HCT116 (cell line): ENCODE results near the gene NKAIN4. TPM values are rescaled to one million over a fixed set of nuclear protein-coding genes. Genes with fewer than 3 reads are reported as not detected.

Experiments
- ATAC-seq: fragments of 200-7000 bp; cut with Tn5 transposase; 2 replicates; pipeline ENCODE4 v1.9.1; 2020; ENCODE audit warnings: mild to moderate bottlenecking, moderate library complexity
- BruUV-seq: library from RNA; stranded (reverse); fragments of 400-500 nt; replicated peaks from 2 replicates; lab custom pipeline; 2021; lab: Mats Ljungman, UMichigan
- CTCF ChIA-PET: fragments of 300-600 bp; sonication (Branson Sonifier 250); formaldehyde crosslinking; loops from one replicate; lab custom pipeline; 2021; ENCODE audit warnings: antibody characterized with exemption; lab: Charles Lee
- POLR2A ChIA-PET: fragments of 300-600, 350-600 bp; sonication (Branson Sonifier 250); formaldehyde crosslinking; loops from one replicate; lab custom pipeline; 2021; ENCODE audit warnings: antibody characterized with exemption; lab: Charles Lee
- RAD21 ChIA-PET, 2 experiments: fragments of 300-600 bp; sonication (Branson Sonifier 250); formaldehyde crosslinking; loops; one replicate each; lab custom pipeline; 2023; ENCODE audit warnings: low total read pairs in 2 of 2; ENCODE audit not compliant: uncharacterized antibody in 2 of 2, unreplicated experiment in 2 of 2, low non-redundant PET in 1 of 2; lab: Charles Lee
- DNase-seq: peaks from one replicate; pipeline ENCODE4 v3.0.0-alpha.2; 2010; ENCODE audit warnings: low read depth, low spot score
- H2AFZ ChIP-seq: fragments of 200-600 bp; shearing (Covaris generic), sonication (generic); 2 replicates; pipeline ENCODE4 v1.6.1; 2017; ENCODE audit warnings: low read depth, mixed run types, mixed read lengths, antibody characterized with exemption, low read length; ENCODE audit not compliant: poor library complexity, severe bottlenecking
- H3K27ac ChIP-seq: 2 replicates; pipeline ENCODE4 v1.5.1; 2012; ENCODE audit warnings: low read depth, low read length
- H3K27me3 ChIP-seq: fragments of 200-600 bp; sonication (generic); 2 replicates; pipeline ENCODE4 v1.6.1; 2016; ENCODE audit warnings: mixed run types, low read length, mixed read lengths; ENCODE audit not compliant: insufficient read depth
- H3K36me3 ChIP-seq, 2 experiments: fragments of 200-500 bp in 1 of 2; fragments of 200-600 bp in 1 of 2; sonication (Bioruptor generic) in 1 of 2; sonication (generic) in 1 of 2; 2 replicates each; pipeline versions ENCODE4 v1.5.1 to v1.6.1; 2014 to 2016; ENCODE audit warnings: low read length in 2 of 2, inconsistent platforms in 1 of 2, mixed read lengths in 1 of 2, mixed run types in 1 of 2; ENCODE audit not compliant: insufficient read depth in 2 of 2, control insufficient read depth in 1 of 2
- H3K4me1 ChIP-seq, 2 experiments: fragments of 200-600 bp in 1 of 2; sonication (generic) in 1 of 2; 2 replicates each; pipeline versions ENCODE4 v1.5.1 to v1.6.1; 2012 to 2017; ENCODE audit warnings: low read length in 2 of 2, inconsistent platforms in 1 of 2, mild to moderate bottlenecking in 1 of 2, mixed read lengths in 1 of 2, mixed run types in 1 of 2, moderate library complexity in 1 of 2; ENCODE audit not compliant: insufficient read depth in 2 of 2, control insufficient read depth in 1 of 2
- H3K4me2 ChIP-seq: fragments of 200-600 bp; sonication (generic); 2 replicates; pipeline ENCODE4 v1.6.1; 2017; ENCODE audit warnings: mixed run types, low read length, mixed read lengths
- H3K4me3 ChIP-seq, 2 experiments: fragments of 200-600 bp in 1 of 2; sonication (generic) in 1 of 2; replicated peaks in 1 of 2; 2 replicates each; pipeline ENCODE4 v1.5.1; 2011 to 2016; ENCODE audit warnings: low read length in 2 of 2, control low read depth in 1 of 2, low read depth in 1 of 2, mild to moderate bottlenecking in 1 of 2, mixed read lengths in 1 of 2, mixed run types in 1 of 2
- H3K79me2 ChIP-seq: fragments of 200-600 bp; sonication (generic); 2 replicates; pipeline ENCODE4 v1.6.1; 2017; ENCODE audit warnings: mild to moderate bottlenecking, mixed run types, low read length, moderate library complexity, mixed read lengths; ENCODE audit not compliant: insufficient read depth
- H3K9ac ChIP-seq: fragments of 200-600 bp; sonication (generic); 2 replicates; pipeline ENCODE4 v1.6.1; 2016; ENCODE audit warnings: low read length, mixed read lengths
- H3K9me2 ChIP-seq: fragments of 200-600 bp; sonication (generic), shearing (Covaris generic); 2 replicates; pipeline ENCODE4 v1.6.1; 2017; ENCODE audit warnings: mixed run types, mild to moderate bottlenecking, moderate library complexity; ENCODE audit not compliant: insufficient read depth
- H3K9me3 ChIP-seq, 2 experiments: fragments of 200-500 bp in 1 of 2; fragments of 200-600 bp in 1 of 2; sonication (Bioruptor generic) in 1 of 2; sonication (generic) in 1 of 2; 2 replicates each; pipeline ENCODE4 v1.6.1; 2014 to 2017; ENCODE audit warnings: low read length in 2 of 2, mixed read lengths in 2 of 2, inconsistent platforms in 1 of 2, low read depth in 1 of 2, mild to moderate bottlenecking in 1 of 2, mixed run types in 1 of 2, moderate library complexity in 1 of 2; ENCODE audit not compliant: control insufficient read depth in 1 of 2, insufficient read depth in 1 of 2
- H4K20me1 ChIP-seq: fragments of 200-600 bp; sonication (generic), shearing (Covaris generic); 2 replicates; pipeline ENCODE4 v1.6.1; 2017; ENCODE audit warnings: mixed run types, mild to moderate bottlenecking, moderate library complexity; ENCODE audit not compliant: insufficient read depth
- EGR1 ChIP-seq: IDR thresholded peaks from 2 replicates; pipeline ENCODE4 v1.6.1; 2012; ENCODE audit warnings: low read depth
- ELF1 ChIP-seq: IDR thresholded peaks from 2 replicates; pipeline ENCODE4 v1.6.1; 2012; ENCODE audit warnings: low read depth, borderline replicate concordance
- FOSL1 ChIP-seq: IDR thresholded peaks from 2 replicates; pipeline ENCODE4 v1.6.1; 2012; ENCODE audit warnings: low read depth
- MAX ChIP-seq: IDR thresholded peaks from 2 replicates; pipeline ENCODE4 v1.6.1; 2012
- POLR2A ChIP-seq: IDR thresholded peaks from 2 replicates; pipeline ENCODE4 v1.7.0; 2011; ENCODE audit warnings: borderline replicate concordance; ENCODE audit not compliant: insufficient read depth, insufficient read length; ENCODE audit errors: extremely low read depth
- RAD21 ChIP-seq: IDR thresholded peaks from 2 replicates; pipeline ENCODE4 v1.6.1; 2012; ENCODE audit warnings: low read depth, mild to moderate bottlenecking
- REST ChIP-seq: IDR thresholded peaks from 2 replicates; pipeline ENCODE4 v1.6.1; 2012; ENCODE audit warnings: low read depth
- SIN3A ChIP-seq: IDR thresholded peaks from 2 replicates; pipeline ENCODE4 v1.6.1; 2012; ENCODE audit warnings: low read depth
- SP1 ChIP-seq: IDR thresholded peaks from 2 replicates; pipeline ENCODE4 v1.6.1; 2012; ENCODE audit warnings: low read depth
- TCF7L2 ChIP-seq: IDR thresholded peaks from 2 replicates; pipeline ENCODE4 v1.7.0; 2011; ENCODE audit warnings: borderline replicate concordance, inconsistent platforms; ENCODE audit not compliant: insufficient read depth, insufficient read length; ENCODE audit errors: extremely low read depth
- YY1 ChIP-seq: IDR thresholded peaks from 2 replicates; pipeline ENCODE4 v1.6.1; 2011; ENCODE audit warnings: low read length, low read depth, moderate library complexity, mild to moderate bottlenecking; ENCODE audit not compliant: insufficient replicate concordance; ENCODE audit errors: extremely low read depth
- ZBTB33 ChIP-seq: IDR thresholded peaks from 2 replicates; pipeline ENCODE4 v1.6.1; 2011; ENCODE audit warnings: mild to moderate bottlenecking, low read length, moderate library complexity; ENCODE audit not compliant: insufficient replicate concordance; ENCODE audit errors: extremely low read depth
- ZFX ChIP-seq: fragments of 450-650 bp; IDR thresholded peaks from 2 replicates; pipeline ENCODE4 v1.6.1; 2017
- ZNF274 ChIP-seq: fragments of 200-500 bp; sonication (Bioruptor generic); IDR thresholded peaks from 2 replicates; pipeline ENCODE4 v1.6.1; 2014; ENCODE audit warnings: mild to moderate bottlenecking, low read depth, low read length, inconsistent platforms
- intact Hi-C: fragments of 100-400 bp; cut with micrococcal nuclease; formaldehyde crosslinking; loops from 2 replicates; pipeline ENCODE4 v1.10.0; 2022
- total RNA-seq: library from RNA; stranded (reverse); gene quantifications from one replicate; pipeline ENCODE4 v1.2.1, GENCODE V29; 2021; ENCODE audit not compliant: unreplicated experiment

Gene NKAIN4
- total RNA-seq, 1 experiment from 2014 or later = not detected

GRCh38 chr20:63297796-63298572, 43.7 kb upstream of the NKAIN4 start:
- ChIA-PET RAD21 (no interaction called here), POLR2A (no interaction called here), CTCF (interaction anchor here (1.4 kb wide), 1 partner anchor 12 kb away, joined by 3 read pairs; no protein-coding TSS in a partner anchor)
- Histone ChIP-seq H3K27ac (no peak overlapping the region), H3K9ac (no peak overlapping the region), H4K20me1 (no peaks in the 10 kb centered on the region), H3K27me3 (peaks cover 3% of the 10 kb centered on the region; the same call in 1 of the 2 replicates), H3K4me2 (no peak overlapping the region), H3K79me2 (no peaks in the 10 kb centered on the region), H2AFZ (no peak overlapping the region), H3K4me1 (peaks cover 0 to 4% of the 10 kb centered on the region in 2 experiments; a peak in 1 of 4 replicates), H3K4me3 (no peak overlapping the region), H3K9me2 (no peaks in the 10 kb centered on the region), H3K36me3 (no peaks in the 10 kb centered on the region), H3K9me3 (peaks cover 0 to 3% of the 10 kb centered on the region in 2 experiments; a peak in 1 of 4 replicates)
- DNase-seq (no peak), ATAC-seq (no peak)
- intact Hi-C loops = no loop called here
- TF ChIP-seq ELF1 = no peak
- BruUV-seq = no TSS peak

- Histone ChIP-seq H3K27me3 (peaks cover 3% of the 10 kb centered on the region; the same call in 1 of the 2 replicates), H3K9me2 (no peaks in the 10 kb centered on the region), H2AFZ (no peak overlapping the region), H3K36me3 (no peaks in the 10 kb centered on the region), H3K27ac (no peak overlapping the region), H3K9me3 (peaks cover 0 to 3% of the 10 kb centered on the region in 2 experiments; a peak in 1 of 4 replicates), H3K79me2 (no peaks in the 10 kb centered on the region), H3K4me1 (peaks cover 0 to 4% of the 10 kb centered on the region in 2 experiments; a peak in 1 of 4 replicates), H3K4me3 (no peak overlapping the region), H3K4me2 (no peak overlapping the region), H4K20me1 (no peaks in the 10 kb centered on the region), H3K9ac (no peak overlapping the region)
- DNase-seq = no peak
- ChIA-PET POLR2A (no interaction called here), CTCF (interaction anchor here (1.1 kb wide), 1 partner anchor 73 kb away, joined by 3 read pairs; no protein-coding TSS in a partner anchor), RAD21 (no interaction called here)
- no peak for ATAC-seq
- intact Hi-C loops = no loop called here
- BruUV-seq = no TSS peak
- no peak for TF ChIP-seq RAD21
- no peak for TF ChIP-seq ZNF274
- no peak for TF ChIP-seq ZBTB33
- TF ChIP-seq MAX = no peak
- TF ChIP-seq EGR1 = no peak
- TF ChIP-seq SP1 = no peak
- no peak for TF ChIP-seq REST
- TF ChIP-seq YY1 = no peak
- TF ChIP-seq ZFX = no peak
- TF ChIP-seq TCF7L2 = no peak
- no peak for TF ChIP-seq POLR2A
- TF ChIP-seq FOSL1 = no peak
- TF ChIP-seq SIN3A = no peak
These were observed 43.1 kb upstream of the NKAIN4 start for GRCh38 chr20:63297371-63297781.
